ENCODE data around the gene PEF1. TPM values are rescaled to one million over a fixed set of nuclear protein-coding genes. Genes with fewer than 3 reads are reported as not detected.

PEF1 gene
- total and polyA plus RNA-seq, 2 of the 8 experiments (the other 6 are each of a cell fraction or from before 2014, with no cell fraction given), result 35.2 to 69.2 TPM

DNA sequence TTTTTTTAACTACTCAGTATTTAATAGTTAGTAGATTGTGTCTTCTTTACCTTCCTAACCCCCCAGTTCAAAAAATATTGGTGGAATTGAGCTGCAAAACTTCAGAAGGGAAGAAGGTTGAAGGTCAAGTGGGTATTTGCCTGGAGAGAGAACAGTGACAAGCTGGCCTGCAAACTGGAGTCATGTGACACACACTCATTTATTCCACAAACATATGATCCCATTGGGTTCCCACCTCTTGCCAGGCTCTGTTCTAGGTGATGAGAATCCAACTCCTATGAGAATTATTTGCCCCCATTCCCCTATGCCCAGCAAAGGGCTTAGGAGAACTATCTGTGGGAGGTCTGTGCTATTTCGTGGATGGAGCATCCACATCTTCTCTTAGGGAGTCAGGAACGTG lies 3.5 kb upstream of the PEF1 start:
- H4K91ac ChIP-seq (replicated peaks; ENCODE audit: insufficient read length, low read length), result no peak overlapping the region
- no peak overlapping the region for H3K56ac ChIP-seq (replicated peaks; ENCODE audit: insufficient read length, low read depth, low read length)
- H4K5ac ChIP-seq (ENCODE audit: insufficient read length, low read depth, low read length), result no peak overlapping the region
- H3K27ac ChIP-seq (ENCODE audit: low read depth, low read length), result no peak overlapping the region
- H3K4ac ChIP-seq (replicated peaks; ENCODE audit: insufficient read length, low read depth, low read length), result no peak overlapping the region
- H2BK15ac ChIP-seq (ENCODE audit: low read length), result no peak overlapping the region
- no peak overlapping the region for H3K14ac ChIP-seq (ENCODE audit: insufficient read length)
- no peaks in the 10 kb centered on the region for H3K9me3 ChIP-seq (ENCODE audit: insufficient read depth in 2 of 2, low read depth in 1 of 2, low read length in 1 of 2)
- no peak overlapping the region for H2BK5ac ChIP-seq (ENCODE audit: low read depth, low read length)
- peaks cover 9% of the 10 kb centered on the region for H3K23me2 ChIP-seq (ENCODE audit: low read depth, low read length)
- no peak for DNase-seq (ENCODE audit: low read depth in 1 of 2, low spot score in 2 of 2)
- H2BK20ac ChIP-seq (ENCODE audit: low read length), result no peak overlapping the region
- no peak overlapping the region for H4K8ac ChIP-seq (ENCODE audit: extremely low read depth, insufficient read depth, low read length)
- H2AFZ ChIP-seq (ENCODE audit: low read length), result no peak overlapping the region
- WGBS, 2 experiments (ENCODE audit: extremely low coverage in 1 of 2, insufficient coverage in 1 of 2, insufficient read length in 1 of 2, insufficient replicate concordance in 2 of 2, low coverage in 1 of 2, low lambda C conversion rate in 2 of 2, missing lambda C conversion rate in 1 of 2), result 87% methylated on average over 2 of the region's 2 CpGs; no CpG with 5 or more reads in 1 of the 2 experiments
- peaks cover 0 to 2% of the 10 kb centered on the region in 2 experiments for H4K20me1 ChIP-seq (replicated peaks in 1 of 2; ENCODE audit: control insufficient read depth in 1 of 2, insufficient read depth in 2 of 2, low read length in 2 of 2)
- H3K23ac ChIP-seq (ENCODE audit: insufficient read length), result no peak overlapping the region
- no peak for FAIRE-seq
- H2BK120ac ChIP-seq (replicated peaks; ENCODE audit: low read depth, low read length), result no peak overlapping the region
- CTCF ChIA-PET (ENCODE audit: partially characterized antibody), result interaction anchor here (0.6 to 1.6 kb wide), 5 partner anchors 14 to 227 kb away, joined by 3 to 4 read pairs (median 3); no protein-coding TSS in a partner anchor
- POLR2A ChIA-PET (ENCODE audit: partially characterized antibody), result no interaction called here
- H3K79me2 ChIP-seq (ENCODE audit: control insufficient read depth in 1 of 2, insufficient read depth in 2 of 2, low read length in 2 of 2), result peaks cover 3 to 10% of the 10 kb centered on the region in 2 experiments; a peak in 2 of 4 replicates
- H2BK12ac ChIP-seq (ENCODE audit: low read depth, low read length), result no peak overlapping the region
- H2AK5ac ChIP-seq (ENCODE audit: low read depth, low read length), result no peak overlapping the region
- TF ChIP-seq POLR2A (IDR thresholded peaks at IDR 0.05; ENCODE audit: control extremely low read depth in 1 of 2, low read depth in 2 of 2, low read length in 2 of 2), result no peak
- TF ChIP-seq, protein P1, sequence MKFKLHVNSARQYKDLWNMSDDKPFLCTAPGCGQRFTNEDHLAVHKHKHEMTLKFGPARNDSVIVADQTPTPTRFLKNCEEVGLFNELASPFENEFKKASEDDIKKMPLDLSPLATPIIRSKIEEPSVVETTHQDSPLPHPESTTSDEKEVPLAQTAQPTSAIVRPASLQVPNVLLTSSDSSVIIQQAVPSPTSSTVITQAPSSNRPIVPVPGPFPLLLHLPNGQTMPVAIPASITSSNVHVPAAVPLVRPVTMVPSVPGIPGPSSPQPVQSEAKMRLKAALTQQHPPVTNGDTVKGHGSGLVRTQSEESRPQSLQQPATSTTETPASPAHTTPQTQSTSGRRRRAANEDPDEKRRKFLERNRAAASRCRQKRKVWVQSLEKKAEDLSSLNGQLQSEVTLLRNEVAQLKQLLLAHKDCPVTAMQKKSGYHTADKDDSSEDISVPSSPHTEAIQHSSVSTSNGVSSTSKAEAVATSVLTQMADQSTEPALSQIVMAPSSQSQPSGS (IDR thresholded peaks at IDR 0.05; ENCODE audit: low read length), result no peak
- no peak for TF ChIP-seq RBBP5 (IDR thresholded peaks at IDR 0.05; ENCODE audit: borderline replicate concordance, low read depth, low read length)
- TF ChIP-seq CREB1 (IDR thresholded peaks at IDR 0.05), result no peak
- TF ChIP-seq JUN (IDR thresholded peaks at IDR 0.05; ENCODE audit: low read depth, low read length), result no peak
- TF ChIP-seq FOSL1 (IDR thresholded peaks at IDR 0.05; ENCODE audit: insufficient read depth, low read depth, low read length), result no peak
- no peak for TF ChIP-seq CBX8 (IDR thresholded peaks at IDR 0.05; ENCODE audit: borderline replicate concordance, low read depth, low read length)
- no peak for TF ChIP-seq KDM5A (IDR thresholded peaks at IDR 0.05; ENCODE audit: low read length)
- no peak for TF ChIP-seq MAFK (IDR thresholded peaks at IDR 0.05; ENCODE audit: low read depth, low read length)
- no peak for TF ChIP-seq HDAC6 (IDR thresholded peaks at IDR 0.05; ENCODE audit: low read depth, low read length)
- H3K79me1 ChIP-seq (ENCODE audit: low read depth, low read length), result no peaks in the 10 kb centered on the region; the same call in 1 of the 2 replicates
- no peak overlapping the region for H3K18ac ChIP-seq (ENCODE audit: extremely low read depth, low read length)
- no peak overlapping the region for H3K9ac ChIP-seq (replicated peaks in 1 of 4; ENCODE audit: extremely low read depth in 1 of 4, low read depth in 3 of 4, low read length in 3 of 4)
- H3K4me3 ChIP-seq (ENCODE audit: extremely low read depth in 1 of 4, insufficient read depth in 2 of 4, low read depth in 3 of 4, low read length in 4 of 4), result no peak overlapping the region
- H3K4me1 ChIP-seq (replicated peaks in 1 of 4; ENCODE audit: control insufficient read depth in 3 of 4, insufficient read depth in 4 of 4, low read length in 3 of 4), result peaks cover 0 to 10% (median 4%) of the 10 kb centered on the region in 4 experiments
- H3K4me2 ChIP-seq (ENCODE audit: insufficient read depth in 1 of 2, low read depth in 2 of 2, low read length in 2 of 2), result no peak overlapping the region
- H3K27me3 ChIP-seq (replicated peaks in 1 of 4; ENCODE audit: control insufficient read depth in 3 of 4, extremely low read depth in 1 of 4, insufficient read depth in 3 of 4, low read length in 3 of 4), result no peaks in the 10 kb centered on the region
- no peaks in the 10 kb centered on the region; a peak in 1 of 8 replicates for H3K36me3 ChIP-seq (ENCODE audit: control insufficient read depth in 2 of 4, insufficient read depth in 4 of 4, low read length in 3 of 4)
